Stimulated activated CD4-positive, alpha-beta T cell treated with anti-CD3 and anti-CD28 coated beads, Interleukin-15, amount 100 ng/mL, for 24 hours (primary cell): ENCODE measurements around the gene ATP1A2.
"Not testable (repeated sequence)": the region's sequence is repeated elsewhere in the genome, so short reads cannot be mapped to it uniquely, and the experiment has no call there.

Experiments used
- DNase-seq: peaks from one replicate; pipeline ENCODE4 v3.0.0-alpha.2; 2020

The ATP1A2 gene

GRCh38 chr1:160126342-160126741, 10.8 kb downstream of the ATP1A2 start:
- DNase-seq = not testable (repeated sequence)

DNA sequence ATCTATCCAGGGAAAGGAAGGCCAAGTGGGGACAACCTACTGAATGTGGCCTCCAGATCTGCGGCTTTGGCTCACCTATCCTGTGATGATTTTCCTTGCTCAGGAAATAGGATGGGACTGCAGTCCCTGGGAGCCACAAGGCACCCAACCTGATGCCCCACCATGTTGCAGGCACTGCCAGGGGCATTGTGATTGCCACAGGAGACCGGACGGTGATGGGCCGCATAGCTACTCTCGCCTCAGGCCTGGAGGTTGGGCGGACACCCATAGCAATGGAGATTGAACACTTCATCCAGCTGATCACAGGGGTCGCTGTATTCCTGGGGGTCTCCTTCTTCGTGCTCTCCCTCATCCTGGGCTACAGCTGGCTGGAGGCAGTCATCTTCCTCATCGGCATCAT, 11.8 kb downstream of the ATP1A2 start:
- no peak for DNase-seq

DNA sequence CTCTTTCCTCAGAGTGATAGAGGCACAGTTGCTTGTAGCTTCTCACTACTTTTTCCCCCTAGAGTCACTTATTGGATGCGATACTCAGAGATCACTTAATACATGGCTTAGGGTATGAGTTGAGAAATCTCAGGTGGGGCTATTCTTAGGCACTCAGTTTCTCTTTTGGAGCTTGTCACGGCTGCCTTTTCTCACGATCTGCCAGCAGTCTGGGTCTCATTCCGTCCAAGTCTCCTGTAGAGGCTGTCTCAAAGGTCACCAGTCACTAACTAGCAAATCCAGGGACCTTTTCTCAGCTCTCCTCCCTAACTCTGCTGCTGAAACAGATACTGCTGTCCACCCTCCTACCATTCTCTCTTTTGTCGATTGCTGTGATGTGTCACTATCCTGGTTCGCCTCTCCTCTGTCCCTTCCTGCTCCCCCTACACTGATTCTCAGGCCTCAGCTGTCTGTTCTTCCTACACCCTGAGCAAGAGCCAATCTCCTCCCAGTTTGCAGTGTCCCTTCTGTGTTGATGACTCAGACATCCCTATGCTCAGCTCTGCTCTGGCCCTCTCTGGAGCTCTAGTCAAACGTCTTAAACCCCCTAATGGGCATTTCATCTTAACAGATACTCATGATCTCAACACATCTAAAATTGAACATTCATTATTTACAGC, 12.4 kb downstream of the ATP1A2 start:
- DNase-seq = no peak

- no peak for DNase-seq
Measured at GRCh38 chr1:160128636-160129035, 13.1 kb downstream of the ATP1A2 start.

DNA sequence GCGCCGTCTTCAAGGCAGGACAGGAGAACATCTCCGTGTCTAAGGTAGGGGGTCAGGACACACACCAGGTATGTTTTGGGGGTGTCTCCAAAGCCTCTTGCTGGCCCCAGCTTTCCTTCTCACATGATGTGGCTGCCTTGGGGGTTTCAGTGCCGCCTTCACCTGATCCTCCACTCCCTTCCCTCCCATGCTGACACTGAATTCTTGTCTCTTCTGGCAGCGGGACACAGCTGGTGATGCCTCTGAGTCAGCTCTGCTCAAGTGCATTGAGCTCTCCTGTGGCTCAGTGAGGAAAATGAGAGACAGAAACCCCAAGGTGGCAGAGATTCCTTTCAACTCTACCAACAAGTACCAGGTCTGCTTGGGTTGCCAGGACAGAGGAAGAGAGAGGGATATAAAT, 13.5 kb downstream of the ATP1A2 start:
- no peak for DNase-seq

GRCh38 chr1:160129558-160129957, 14.0 kb downstream of the ATP1A2 start:
- no peak for DNase-seq

DNA sequence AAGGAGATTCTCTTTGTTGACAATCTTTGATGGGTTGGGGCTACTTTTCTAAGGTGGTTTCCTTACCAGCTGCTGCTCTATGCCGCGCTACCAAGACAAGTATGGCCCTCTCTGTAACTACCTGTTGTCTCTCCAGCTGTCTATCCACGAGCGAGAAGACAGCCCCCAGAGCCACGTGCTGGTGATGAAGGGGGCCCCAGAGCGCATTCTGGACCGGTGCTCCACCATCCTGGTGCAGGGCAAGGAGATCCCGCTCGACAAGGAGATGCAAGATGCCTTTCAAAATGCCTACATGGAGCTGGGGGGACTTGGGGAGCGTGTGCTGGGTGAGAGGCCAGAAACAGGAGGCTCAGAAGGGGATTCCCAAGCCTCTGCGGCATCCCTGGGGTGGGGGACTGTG, 14.4 kb downstream of the ATP1A2 start:
- no peak for DNase-seq

DNA sequence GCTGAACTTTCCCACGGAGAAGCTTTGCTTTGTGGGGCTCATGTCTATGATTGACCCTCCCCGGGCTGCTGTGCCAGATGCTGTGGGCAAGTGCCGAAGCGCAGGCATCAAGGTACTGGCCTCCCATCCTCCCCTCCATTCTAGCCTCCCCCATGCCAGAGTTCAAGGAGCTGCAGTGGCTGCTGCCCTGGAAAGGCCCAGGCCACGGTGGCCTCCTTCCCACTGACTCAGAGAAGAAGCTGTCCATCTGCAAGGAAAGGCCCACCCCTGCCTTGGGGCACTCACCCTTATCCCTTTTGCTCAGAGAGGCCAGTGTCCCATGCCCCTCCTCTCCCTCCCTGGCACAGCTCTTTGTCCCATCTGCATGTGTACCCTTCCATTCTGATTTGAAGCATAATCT, 14.9 kb downstream of the ATP1A2 start:
- DNase-seq = no peak

- no peak for DNase-seq
Measured at GRCh38 chr1:160130939-160131338, 15.4 kb downstream of the ATP1A2 start.

GRCh38 chr1:160131803-160132565, 16.4 kb downstream of the ATP1A2 start:
- DNase-seq = no peak

DNA sequence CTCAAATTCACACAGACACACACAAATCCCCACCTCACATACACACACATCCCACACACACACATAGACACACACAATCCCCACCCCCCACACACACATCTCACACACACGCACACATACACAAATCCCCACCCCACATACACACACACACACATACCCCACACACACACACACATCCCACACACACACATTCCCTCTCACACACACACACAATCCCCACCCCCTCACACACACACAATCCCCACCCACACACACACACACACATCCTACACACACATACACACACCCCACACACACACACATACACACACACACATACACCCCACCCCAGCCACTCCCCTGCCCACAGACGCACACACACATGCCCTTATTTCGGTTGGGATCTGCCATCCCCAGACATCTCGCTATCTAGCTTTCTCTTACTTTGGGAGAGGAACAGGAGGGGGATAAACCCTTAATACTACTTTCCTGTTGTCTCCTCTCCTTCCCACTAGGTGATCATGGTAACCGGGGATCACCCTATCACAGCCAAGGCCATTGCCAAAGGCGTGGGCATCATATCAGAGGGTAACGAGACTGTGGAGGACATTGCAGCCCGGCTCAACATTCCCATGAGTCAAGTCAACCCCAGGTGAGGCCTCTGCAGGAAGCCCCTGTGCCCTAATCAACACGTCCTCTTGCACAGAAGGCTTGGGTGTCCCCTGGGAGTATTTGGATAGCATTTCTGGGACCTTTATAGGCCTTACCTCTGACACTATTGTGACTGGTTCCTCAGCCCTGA, 18.6 kb downstream of the ATP1A2 start:
- DNase-seq = no peak

DNA sequence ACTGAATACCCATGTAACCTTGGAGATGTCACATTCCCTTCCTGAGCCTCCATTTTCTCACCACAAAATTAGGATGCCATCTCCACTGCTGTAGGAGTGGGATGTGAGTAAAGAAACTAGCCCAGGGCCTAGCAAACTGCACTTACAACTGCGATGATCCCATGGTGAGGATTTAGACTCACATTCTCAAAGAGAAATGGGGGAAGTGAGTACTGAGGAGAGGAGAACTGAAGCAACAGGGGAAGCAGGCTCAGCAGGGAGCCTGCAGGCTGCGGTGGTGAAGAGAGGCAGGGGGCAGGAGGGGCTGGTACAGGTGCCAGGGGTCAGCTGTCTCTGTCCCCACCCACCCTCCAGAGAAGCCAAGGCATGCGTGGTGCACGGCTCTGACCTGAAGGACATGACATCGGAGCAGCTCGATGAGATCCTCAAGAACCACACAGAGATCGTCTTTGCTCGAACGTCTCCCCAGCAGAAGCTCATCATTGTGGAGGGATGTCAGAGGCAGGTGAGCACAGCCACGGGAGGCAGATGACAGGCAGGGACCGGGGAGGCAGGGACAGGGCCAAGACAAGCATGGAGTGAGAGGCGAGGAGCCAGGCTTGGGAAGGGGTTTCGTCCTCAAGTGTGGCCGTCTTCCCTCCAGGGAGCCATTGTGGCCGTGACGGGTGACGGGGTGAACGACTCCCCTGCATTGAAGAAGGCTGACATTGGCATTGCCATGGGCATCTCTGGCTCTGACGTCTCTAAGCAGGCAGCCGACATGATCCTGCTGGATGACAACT, 19.4 kb downstream of the ATP1A2 start:
- DNase-seq = no peak

DNA sequence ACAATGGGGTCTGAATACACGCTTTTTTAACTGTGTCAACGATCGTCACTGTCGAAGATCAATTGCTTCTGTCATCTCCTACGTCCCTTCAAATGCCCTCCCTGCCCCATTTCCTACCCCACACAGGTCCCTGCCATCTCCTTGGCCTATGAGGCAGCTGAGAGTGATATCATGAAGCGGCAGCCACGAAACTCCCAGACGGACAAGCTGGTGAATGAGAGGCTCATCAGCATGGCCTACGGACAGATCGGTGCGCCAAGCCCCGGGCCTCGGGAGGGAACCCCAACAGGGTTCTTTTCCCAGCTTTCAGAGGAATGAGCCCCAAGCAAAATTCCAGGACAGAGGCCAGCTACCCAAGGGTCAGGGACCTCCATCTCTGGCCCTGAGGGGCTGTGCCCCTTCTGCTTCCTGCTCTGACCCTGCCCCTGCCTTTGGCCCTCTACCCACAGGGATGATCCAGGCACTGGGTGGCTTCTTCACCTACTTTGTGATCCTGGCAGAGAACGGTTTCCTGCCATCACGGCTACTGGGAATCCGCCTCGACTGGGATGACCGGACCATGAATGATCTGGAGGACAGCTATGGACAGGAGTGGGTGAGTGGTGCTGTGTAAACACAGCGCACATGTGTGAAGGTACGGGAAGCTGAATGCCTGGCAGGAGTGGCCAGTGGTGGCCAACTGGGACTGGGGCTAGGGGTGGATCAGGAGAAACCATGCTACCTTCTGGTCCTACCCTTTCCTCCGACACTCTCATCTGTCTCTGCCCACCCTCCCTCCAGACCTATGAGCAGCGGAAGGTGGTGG, 20.8 kb downstream of the ATP1A2 start:
- no peak for DNase-seq

DNA sequence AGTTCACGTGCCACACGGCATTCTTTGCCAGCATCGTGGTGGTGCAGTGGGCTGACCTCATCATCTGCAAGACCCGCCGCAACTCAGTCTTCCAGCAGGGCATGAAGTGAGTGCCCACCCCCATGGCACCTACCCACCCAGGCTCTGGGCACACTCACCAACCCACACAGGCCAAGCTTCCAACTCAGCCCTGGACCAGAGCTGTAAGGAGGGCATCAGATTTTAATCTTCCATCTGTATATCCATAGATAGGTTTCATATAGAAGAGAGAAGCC, 21.3 kb downstream of the ATP1A2 start:
- no peak for DNase-seq

DNA sequence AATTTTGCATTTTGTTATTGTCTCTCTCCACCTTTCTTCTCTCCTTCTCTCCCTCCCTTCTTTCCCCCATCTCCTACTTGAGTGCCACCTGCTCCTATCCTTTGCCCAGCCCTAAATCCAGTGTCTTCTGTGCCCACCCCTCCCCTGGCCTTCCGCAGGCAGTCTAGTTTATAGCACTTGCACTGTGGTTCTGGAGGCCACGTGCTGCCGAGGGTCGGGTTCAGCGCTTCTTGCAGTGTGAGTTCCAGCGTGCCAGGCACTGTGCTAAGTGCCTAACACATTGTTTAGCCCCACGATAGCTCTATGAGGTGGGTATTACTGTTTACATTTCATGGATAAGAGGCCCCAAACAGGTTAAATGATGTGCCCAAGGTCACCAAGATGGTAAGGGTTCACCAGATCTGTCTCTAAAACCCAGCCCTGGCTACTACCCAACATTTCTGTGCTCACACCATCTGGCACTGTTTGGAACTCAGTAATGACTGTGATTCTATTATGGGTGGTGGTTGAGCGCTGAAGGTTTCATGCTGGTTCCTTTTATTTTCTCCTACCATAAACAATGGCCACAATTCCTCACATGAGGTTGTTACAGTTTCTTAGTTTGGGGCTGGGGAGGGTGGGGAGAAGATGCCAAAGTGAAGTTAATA, 21.8 kb downstream of the ATP1A2 start:
- no peak for DNase-seq

DNA sequence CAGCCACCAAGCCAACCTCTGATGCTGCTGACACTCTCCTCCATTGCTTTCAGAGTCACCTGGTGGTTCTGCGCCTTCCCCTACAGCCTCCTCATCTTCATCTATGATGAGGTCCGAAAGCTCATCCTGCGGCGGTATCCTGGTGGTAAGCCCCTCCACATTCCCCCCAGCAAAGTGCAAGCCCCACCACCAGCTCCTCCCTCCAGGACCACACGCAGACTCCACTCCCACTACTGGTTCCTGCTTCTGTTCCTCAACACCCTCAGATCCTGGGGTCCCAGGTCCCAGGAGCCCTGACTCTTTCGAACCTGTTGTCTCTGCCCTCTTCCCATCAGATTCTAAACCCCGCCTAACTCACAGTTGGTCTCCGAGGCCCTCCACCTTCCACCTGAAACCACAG, 24.3 kb downstream of the ATP1A2 start:
- DNase-seq = no peak

DNA sequence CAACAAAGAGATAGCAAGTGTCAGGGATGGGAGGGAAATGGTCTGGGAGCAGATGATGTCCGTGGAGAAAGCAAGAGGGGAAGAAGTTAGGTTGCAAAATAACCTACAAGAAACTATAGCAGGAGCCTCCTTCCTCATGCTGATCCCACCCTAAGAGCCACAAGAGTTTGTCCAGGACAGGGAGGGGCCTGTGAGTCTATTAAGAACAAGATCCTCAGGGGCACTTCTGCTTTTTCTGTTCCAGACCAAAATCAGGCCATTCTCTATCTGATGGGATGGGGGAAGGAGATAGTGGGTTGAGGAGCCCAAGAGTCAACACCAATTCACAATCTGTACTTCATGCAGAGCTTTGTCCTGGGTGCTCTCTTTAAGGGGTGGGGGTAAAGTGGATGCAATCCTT, 28.1 kb downstream of the ATP1A2 start:
- DNase-seq = no peak

DNA sequence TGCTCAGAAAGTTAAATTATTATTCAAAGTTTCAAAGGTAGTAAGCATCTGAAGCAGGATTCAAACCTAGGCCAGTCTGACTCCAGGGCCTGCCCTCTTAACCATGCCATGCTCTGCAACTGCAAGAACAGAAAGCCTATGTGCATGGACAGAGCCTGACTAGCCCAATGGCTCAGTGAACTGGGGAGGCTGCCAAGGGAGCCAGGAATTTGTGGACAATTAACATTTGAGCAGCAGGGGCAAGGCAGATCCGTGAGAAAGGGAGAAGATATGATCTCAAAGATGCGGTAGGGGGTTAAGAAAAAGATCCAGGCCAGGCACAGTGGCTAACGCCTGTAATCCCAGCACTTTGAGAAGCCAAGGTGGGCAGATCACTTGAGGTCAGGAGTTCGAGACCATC, 29.4 kb downstream of the ATP1A2 start:
- no peak for DNase-seq

DNA sequence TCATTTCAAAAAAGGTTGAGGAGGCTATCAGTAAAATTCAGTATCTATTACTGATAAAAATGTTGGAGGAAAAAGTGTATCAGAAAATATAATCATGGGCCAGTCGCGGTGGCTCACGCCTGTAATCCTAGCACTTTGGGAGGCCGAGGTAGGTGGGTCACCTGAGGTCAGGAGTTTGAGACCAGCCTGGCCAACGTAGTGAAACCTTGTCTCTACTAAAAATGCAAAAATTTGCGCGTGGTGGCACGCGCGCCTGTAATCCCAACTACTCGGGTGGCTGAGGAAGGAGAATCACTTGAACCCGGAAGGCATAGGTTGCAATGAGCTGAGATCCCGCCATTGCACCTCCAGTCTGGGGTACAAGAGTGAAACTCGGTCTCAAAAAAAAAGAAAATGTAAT, 30.5 kb downstream of the ATP1A2 start:
- DNase-seq = no peak

DNA sequence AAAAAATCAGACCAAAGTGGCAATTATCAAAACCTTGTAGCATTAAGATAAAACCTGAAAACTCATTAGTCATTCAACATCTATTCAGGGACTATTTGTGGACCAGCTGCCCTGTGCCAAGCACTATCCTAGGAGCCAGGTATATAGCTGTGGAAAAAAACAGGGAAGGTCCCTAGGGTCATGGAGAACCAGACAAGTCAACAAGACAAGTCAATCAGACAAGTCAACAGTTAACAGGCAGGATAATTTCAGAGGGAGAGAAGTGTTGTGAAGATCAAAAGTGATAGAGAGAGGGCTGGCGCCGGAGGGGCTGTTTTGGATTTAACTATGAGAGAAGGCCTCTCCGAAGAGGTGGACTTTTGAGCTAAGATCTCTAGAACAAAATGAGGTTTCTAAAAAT, 32.6 kb downstream of the ATP1A2 start:
- DNase-seq = no peak

DNA sequence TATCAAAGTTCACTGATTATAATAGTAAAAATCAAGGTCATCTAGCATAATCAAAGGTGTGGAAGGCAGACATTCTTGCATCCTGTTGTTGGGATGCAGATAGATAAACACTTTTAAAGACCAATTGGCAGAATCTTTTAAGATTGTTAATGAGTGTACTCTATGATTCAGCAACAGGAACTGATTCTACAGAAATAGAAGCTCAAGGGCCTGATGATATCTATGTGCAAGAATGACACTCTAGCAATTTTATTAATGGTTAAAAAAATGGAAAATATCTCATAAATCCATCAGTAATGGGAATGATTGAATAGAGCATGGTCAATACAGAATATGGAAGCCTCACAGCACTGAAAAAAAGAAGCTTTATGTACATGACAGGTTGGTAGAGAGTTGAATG, 33.7 kb downstream of the ATP1A2 start:
- DNase-seq = no peak

- DNase-seq = no peak
Measured at GRCh38 chr1:160149716-160150115, 34.2 kb downstream of the ATP1A2 start.
